DND-41 (cell line): ENCODE data around the gene LENG9.

Experiments used
- CTCF ChIP-seq: IDR thresholded peaks from 2 replicates; pipeline ENCODE4 v1.5.1; 2012; ENCODE audit warnings: borderline replicate concordance, low read length, moderate library complexity, mild to moderate bottlenecking; ENCODE audit not compliant: poor library complexity, severe bottlenecking; ENCODE audit errors: extremely low read depth
- EZH2 ChIP-seq: IDR thresholded peaks from 3 replicates; pipeline ENCODE4 v1.6.1; 2012; ENCODE audit warnings: borderline replicate concordance, low read depth, mild to moderate bottlenecking, moderate library complexity, low read length, inconsistent platforms; ENCODE audit not compliant: severe bottlenecking

DNA sequence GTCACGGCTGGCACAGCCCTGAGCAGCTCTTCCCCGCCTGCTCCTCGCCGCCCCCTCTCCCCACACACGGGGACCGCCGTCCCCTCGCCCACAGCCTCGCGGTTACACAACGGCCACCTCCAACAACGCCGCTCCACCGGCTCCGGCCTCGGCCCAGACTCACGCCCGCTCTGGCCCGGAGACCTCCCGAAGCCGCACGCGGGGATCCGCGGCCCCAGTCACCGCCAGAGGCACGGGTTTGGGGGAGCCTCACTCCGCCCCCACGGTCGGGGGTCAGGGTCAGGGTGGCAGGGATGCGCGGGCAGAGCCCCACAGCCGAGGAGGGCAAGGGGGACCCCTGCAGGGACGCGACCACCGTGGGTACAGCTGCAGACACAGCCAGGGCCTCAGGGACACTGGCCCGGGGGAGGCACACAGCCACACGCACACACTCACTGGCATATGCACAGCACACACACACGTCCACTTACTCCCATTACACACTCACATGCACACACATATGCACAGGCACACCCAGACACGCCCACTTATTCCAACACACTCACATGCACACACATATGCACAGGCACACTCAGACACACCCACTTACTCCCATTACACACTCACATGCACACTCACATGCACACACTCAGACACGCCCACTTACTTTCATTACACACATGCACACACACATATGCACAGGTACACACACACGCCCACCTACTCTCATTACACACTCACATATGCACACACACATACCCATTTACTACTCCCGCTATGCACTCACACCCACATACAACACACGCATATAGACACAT is 46.7 kb downstream of the LENG9 start:
- TF ChIP-seq CTCF: no peak
- TF ChIP-seq EZH2: no peak
